ENCODE data around the gene TNFSF15.

GRCh38 chr9:114823441-114823840, 17.6 kb upstream of the TNFSF15 start:
- TF ChIP-seq CTCF (IDR thresholded peaks at IDR 0.05) (no peak), POLR2AphosphoS5 (IDR thresholded peaks at IDR 0.05) (no peak), POLR2A (IDR thresholded peaks at IDR 0.05; ENCODE audit: low read depth) (no peak), EP300 (IDR thresholded peaks at IDR 0.05) (no peak)
